Stomach (tissue), 9 donors: Measurements from ENCODE around the gene PIWIL4. TPM values are rescaled to one million over a fixed set of nuclear protein-coding genes. Genes with fewer than 3 reads are reported as not detected.

ENCODE experiments used
- DNase-seq, 2 donors: peaks; one replicate each; pipeline versions ENCODE4 v3.0.0 to v3.0.0-alpha.2; 2013 to 2019
- H3K27ac ChIP-seq, 5 donors: fragments of 200-600 bp in 4 of 5; sonication (generic) in 4 of 5; one replicate each; pipeline ENCODE4 v1.5.1; 2013 to 2019; ENCODE audit warnings: mild to moderate bottlenecking in 1 of 5, moderate library complexity in 1 of 5
- H3K27me3 ChIP-seq, 3 donors: fragments of 200-600 bp; sonication (generic); one replicate each; pipeline ENCODE4 v1.5.1; 2017 to 2019; ENCODE audit warnings: mixed run types in 1 of 3
- H3K36me3 ChIP-seq, 4 donors: fragments of 200-600 bp; sonication (generic); 1 replicate in 3 of 4; 2 replicates in 1 of 4; pipeline ENCODE4 v1.5.1; 2016 to 2019
- H3K4me1 ChIP-seq, 4 donors: fragments of 200-600 bp; sonication (generic); one replicate each; pipeline ENCODE4 v1.5.1; 2016 to 2019
- H3K4me3 ChIP-seq, 4 donors: fragments of 200-600 bp; sonication (generic) in 3 of 4; one replicate each; pipeline ENCODE4 v1.5.1; 2016 to 2019; ENCODE audit warnings: mild to moderate bottlenecking in 1 of 4
- H3K9me3 ChIP-seq, 4 donors: fragments of 200-600 bp; sonication (generic); one replicate each; pipeline ENCODE4 v1.5.1; 2016 to 2019
- EP300 ChIP-seq: sonication (generic); formaldehyde crosslinking; IDR thresholded peaks from one replicate; pipeline ENCODE4 v1.6.1; 2017; ENCODE audit warnings: antibody characterized with exemption
- POLR2A ChIP-seq, 4 donors: fragments of 450-650 bp; IDR thresholded peaks; one replicate each; pipeline ENCODE4 v1.6.1; 2016; ENCODE audit warnings: antibody characterized with exemption in 4 of 4, control low read depth in 2 of 4, mild to moderate bottlenecking in 1 of 4, moderate library complexity in 1 of 4
- POLR2AphosphoS5 ChIP-seq, 3 donors: sonication (generic); formaldehyde crosslinking; IDR thresholded peaks; one replicate each; pipeline ENCODE4 v1.6.1; 2016; ENCODE audit warnings: antibody characterized with exemption in 3 of 3
- WGBS, 5 donors: extraction: QIAGEN DNeasy Blood & Tissue Kit in 3 of 5; methylation state at CpG; one replicate each; pipeline versions ENCODE4 v1.1.5 to v1.1.7; 2013 to 2018; 5-methylcytosine and 5-hydroxymethylcytosine counted together
- intact Hi-C: fragments of 100-400 bp; cut with DNase I; formaldehyde crosslinking; loops from one replicate; pipeline ENCODE4 v1.15.1; 2023; ENCODE audit warnings: low total_unique reads
- polyA plus RNA-seq, 3 donors: library from polyadenylated mRNA; stranded (reverse); fragments of 200-250 nt; gene quantifications; one replicate each; pipeline ENCODE4 v1.2.3, GENCODE V29; 2013
- total RNA-seq, 5 donors: library from RNA; depleted of rRNA; stranded (reverse); fragments of >200 nt; gene quantifications; one replicate each; pipeline versions ENCODE4 v1.1.0 to v1.2.3, GENCODE V29; 2014 to 2016
- TF ChIP-seq, protein P1 (sequence below), 7 experiments: fragments of 450-650 bp in 4 of 7; fragments of 200-600 bp in 3 of 7; sonication (generic) in 3 of 7; IDR thresholded peaks; one replicate each; pipeline ENCODE4 v1.5.1; 2016 to 2019; ENCODE audit warnings: antibody characterized with exemption in 7 of 7, control low read depth in 2 of 7, mild to moderate bottlenecking in 1 of 7
- donor health status: healthy with polysubstance abuse.
- donor health status: Bipolar disorder and iron deficiency.
- donor health status: healthy.

PIWIL4 gene
- total and polyA plus RNA-seq, 8 donors: 1.3 to 19.4 (median 4.2) TPM; not detected in 1

DNA sequence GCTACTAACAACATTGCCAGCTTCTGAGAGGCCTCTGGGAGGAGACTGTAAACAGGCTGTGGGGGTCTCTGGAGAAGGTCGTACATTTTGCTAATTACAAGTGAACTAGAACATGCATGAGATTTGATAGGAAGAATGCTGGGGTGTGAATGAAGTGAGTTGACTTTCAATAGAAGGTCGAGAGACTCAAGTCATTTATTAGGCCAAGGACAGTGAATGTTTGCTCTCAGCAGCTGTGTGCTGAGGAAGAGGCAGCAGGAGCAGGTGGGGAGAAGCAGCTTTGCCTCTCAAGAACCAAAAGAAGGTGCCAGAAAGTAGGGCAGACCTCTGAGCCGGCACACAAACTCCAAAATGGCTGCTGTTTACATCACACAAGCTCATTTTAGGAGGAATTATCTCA, 91.7 kb downstream of the PIWIL4 start:
- intact Hi-C loops: no loop called here
- Histone ChIP-seq H3K27ac (no peak overlapping the region), H3K4me1 (no peaks in the 10 kb centered on the region), H3K9me3 (peaks cover 0 to 4% (median 0%) of the 10 kb centered on the region in 4 donors), H3K4me3 (no peak overlapping the region), H3K27me3 (no peaks in the 10 kb centered on the region), H3K36me3 (no peaks in the 10 kb centered on the region)
- DNase-seq: no peak
- TF ChIP-seq POLR2A (IDR thresholded peaks at IDR 0.05) (no peak), EP300 (no peak), POLR2AphosphoS5 (IDR thresholded peaks at IDR 0.05) (no peak)
- TF ChIP-seq, protein P1, sequence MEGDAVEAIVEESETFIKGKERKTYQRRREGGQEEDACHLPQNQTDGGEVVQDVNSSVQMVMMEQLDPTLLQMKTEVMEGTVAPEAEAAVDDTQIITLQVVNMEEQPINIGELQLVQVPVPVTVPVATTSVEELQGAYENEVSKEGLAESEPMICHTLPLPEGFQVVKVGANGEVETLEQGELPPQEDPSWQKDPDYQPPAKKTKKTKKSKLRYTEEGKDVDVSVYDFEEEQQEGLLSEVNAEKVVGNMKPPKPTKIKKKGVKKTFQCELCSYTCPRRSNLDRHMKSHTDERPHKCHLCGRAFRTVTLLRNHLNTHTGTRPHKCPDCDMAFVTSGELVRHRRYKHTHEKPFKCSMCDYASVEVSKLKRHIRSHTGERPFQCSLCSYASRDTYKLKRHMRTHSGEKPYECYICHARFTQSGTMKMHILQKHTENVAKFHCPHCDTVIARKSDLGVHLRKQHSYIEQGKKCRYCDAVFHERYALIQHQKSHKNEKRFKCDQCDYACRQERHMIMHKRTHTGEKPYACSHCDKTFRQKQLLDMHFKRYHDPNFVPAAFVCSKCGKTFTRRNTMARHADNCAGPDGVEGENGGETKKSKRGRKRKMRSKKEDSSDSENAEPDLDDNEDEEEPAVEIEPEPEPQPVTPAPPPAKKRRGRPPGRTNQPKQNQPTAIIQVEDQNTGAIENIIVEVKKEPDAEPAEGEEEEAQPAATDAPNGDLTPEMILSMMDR (IDR thresholded peaks at IDR 0.05): no peak
- WGBS, 5 donors: 49 to 66% (median 57%) methylated on average over 3 of the region's 3 CpGs

DNA sequence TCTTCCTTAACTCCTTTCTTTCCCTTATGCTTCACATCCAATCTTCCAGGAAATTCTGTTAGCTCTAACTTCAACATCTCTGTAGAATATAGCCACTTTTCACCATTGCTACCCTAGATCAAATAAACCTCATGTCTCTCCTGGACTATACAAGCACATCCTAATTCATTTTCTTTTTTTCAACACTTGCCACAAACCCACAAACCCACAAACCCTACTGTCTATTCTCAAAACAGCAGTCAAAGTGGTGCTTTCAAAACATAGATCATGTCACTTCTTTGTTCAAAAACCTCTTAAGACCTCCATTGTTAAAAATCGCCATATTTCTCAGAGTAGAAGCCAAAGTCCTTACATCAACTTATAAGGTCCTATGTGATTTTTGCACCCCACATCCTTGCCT, 94.3 kb downstream of the PIWIL4 start:
- no peak for TF ChIP-seq POLR2AphosphoS5 (IDR thresholded peaks at IDR 0.05)

DNA sequence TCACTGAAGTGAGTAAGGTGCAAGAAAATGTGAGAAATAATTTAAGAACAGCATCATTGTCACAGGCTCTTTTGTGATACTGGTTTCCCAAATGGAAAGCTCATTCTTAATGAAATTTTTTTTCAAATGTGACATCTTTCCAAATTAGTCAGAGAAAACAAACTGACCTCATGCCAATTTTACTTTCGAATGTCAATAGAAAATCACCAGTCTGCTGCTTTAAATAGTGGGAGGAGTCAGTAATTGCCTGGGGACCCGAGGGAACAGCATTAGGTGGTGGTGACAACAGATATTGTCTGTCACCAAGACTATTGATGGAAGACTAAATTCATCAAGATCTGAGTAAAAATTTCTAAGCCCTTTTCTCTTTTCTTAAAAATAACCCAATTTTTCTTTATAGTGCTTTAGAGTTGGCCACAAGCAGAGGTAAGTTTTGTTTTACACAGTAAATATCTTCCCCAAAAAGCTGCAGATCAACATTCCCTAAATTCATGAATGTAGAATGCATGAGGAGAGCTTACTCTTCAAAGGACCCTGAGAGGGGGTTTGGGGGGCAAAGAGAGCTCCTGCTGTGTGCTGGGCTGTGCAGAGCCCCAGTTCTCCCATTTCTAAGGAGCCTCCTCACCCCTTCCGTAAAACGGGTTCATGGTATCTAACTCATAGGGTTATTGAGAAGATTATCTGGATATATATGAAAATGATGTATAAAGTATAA, 95.1 kb downstream of the PIWIL4 start:
- TF ChIP-seq, protein P1 (IDR thresholded peaks at IDR 0.05): no peak
- TF ChIP-seq POLR2AphosphoS5 (IDR thresholded peaks at IDR 0.05) (no peak), POLR2A (IDR thresholded peaks at IDR 0.05) (no peak), EP300 (no peak)
- no peak overlapping the region for H3K27ac ChIP-seq
- H3K4me3 ChIP-seq: no peak overlapping the region
- no peak for DNase-seq
- no peaks in the 10 kb centered on the region for H3K27me3 ChIP-seq
- 62 to 70% (median 64%) methylated on average over 4 of the region's 4 CpGs for WGBS, 5 donors
- H3K4me1 ChIP-seq: no peaks in the 10 kb centered on the region
- intact Hi-C loops: no loop called here
- peaks cover 0 to 4% (median 0%) of the 10 kb centered on the region in 4 donors for H3K9me3 ChIP-seq
- no peaks in the 10 kb centered on the region for H3K36me3 ChIP-seq

More for the DNA sequence above, 94.3 kb downstream of the PIWIL4 start:
- H3K27ac ChIP-seq: no peak overlapping the region
- no peaks in the 10 kb centered on the region for H3K27me3 ChIP-seq
- H3K4me1 ChIP-seq: no peaks in the 10 kb centered on the region
- intact Hi-C loops: no loop called here
- 77 to 90% (median 86%) methylated on average over 1 of the region's 1 CpG for WGBS, 5 donors
- DNase-seq: no peak
- no peak overlapping the region for H3K4me3 ChIP-seq
- no peaks in the 10 kb centered on the region for H3K36me3 ChIP-seq
- peaks cover 0 to 4% (median 0%) of the 10 kb centered on the region in 4 donors for H3K9me3 ChIP-seq

DNA sequence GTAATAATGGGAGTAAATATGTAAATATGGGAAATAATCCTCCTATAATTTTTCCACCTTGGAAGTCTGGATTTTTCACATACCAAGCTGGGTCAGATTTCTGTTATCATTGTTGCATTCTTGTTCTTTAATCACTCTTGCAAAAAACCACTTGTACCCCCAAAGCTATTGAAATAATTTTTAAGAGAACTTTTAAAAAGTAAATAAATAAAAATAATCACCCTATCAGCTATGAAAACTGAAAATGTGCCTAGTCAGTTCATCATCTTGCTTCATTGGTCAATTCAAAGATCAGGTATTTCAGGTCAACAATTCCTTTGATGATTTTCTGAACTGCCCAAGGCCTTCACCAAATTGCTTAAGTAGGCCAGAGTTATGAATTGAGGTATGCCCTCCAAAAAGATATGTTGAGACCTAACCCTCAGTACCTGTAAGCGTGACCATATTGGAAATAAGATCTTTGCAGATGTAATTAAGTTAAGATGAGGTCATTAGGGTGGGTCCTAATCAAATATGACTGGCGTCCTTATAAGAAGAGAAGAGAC, 95.8 kb downstream of the PIWIL4 start:
- H3K9me3 ChIP-seq: peaks cover 0 to 4% (median 0%) of the 10 kb centered on the region in 4 donors
- no peak for DNase-seq
- no peaks in the 10 kb centered on the region for H3K36me3 ChIP-seq
- no peak overlapping the region for H3K4me3 ChIP-seq
- H3K27ac ChIP-seq: no peak overlapping the region
- intact Hi-C loops: no loop called here
- WGBS, 5 donors: 89 to 96% (median 90%) methylated on average over 2 of the region's 2 CpGs
- no peaks in the 10 kb centered on the region for H3K4me1 ChIP-seq
- no peak for TF ChIP-seq POLR2A (IDR thresholded peaks at IDR 0.05)
- TF ChIP-seq EP300: no peak
- TF ChIP-seq, protein P1 (IDR thresholded peaks at IDR 0.05): no peak
- no peak for TF ChIP-seq POLR2AphosphoS5 (IDR thresholded peaks at IDR 0.05)
- no peaks in the 10 kb centered on the region for H3K27me3 ChIP-seq

DNA sequence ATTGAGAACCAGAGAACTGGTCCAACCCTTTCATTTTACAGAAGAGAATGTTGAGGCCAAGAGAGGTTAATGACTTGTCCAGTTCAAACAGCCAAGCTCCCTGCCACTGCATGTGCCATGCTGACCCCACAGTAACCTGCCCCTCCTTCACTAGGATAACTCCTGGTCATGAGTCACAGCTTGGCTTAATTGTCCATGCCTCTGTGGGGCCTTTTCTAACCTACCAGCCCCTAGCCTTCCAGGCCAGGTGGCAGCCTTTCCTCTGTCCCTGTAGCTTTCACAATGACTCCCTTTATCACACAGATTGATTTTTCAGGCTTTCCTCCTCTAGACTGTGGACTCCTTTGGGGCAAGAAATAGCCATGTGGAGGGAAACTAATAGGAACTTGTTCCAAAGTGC, 97.2 kb downstream of the PIWIL4 start:
- no peak overlapping the region for H3K27ac ChIP-seq
- intact Hi-C loops: no loop called here
- H3K36me3 ChIP-seq: no peaks in the 10 kb centered on the region
- no peaks in the 10 kb centered on the region for H3K27me3 ChIP-seq
- H3K9me3 ChIP-seq: peaks cover 0 to 4% (median 0%) of the 10 kb centered on the region in 4 donors
- no peak overlapping the region for H3K4me3 ChIP-seq
- no peaks in the 10 kb centered on the region for H3K4me1 ChIP-seq
- peak in 1 of 2 donors; percentile 17 for DNase-seq
- TF ChIP-seq POLR2A (IDR thresholded peaks at IDR 0.05): no peak
- no peak for TF ChIP-seq EP300
- TF ChIP-seq POLR2AphosphoS5 (IDR thresholded peaks at IDR 0.05): no peak
- TF ChIP-seq, protein P1 (IDR thresholded peaks at IDR 0.05): no peak
